Liver (tissue), 9 donors: ENCODE measurements around the gene MIEN1. TPM values are rescaled to one million over a fixed set of nuclear protein-coding genes. Genes with fewer than 3 reads are reported as not detected.

Source experiments
- DNase-seq: peaks from one replicate; pipeline ENCODE4 v3.0.0-alpha.2; 2017; ENCODE audit warnings: low spot score
- H3K27ac ChIP-seq, 2 donors: one replicate each; pipeline ENCODE4 v1.7.0; 2013; ENCODE audit warnings: inconsistent platforms in 2 of 2, low read length in 2 of 2, control low read depth in 1 of 2, low read depth in 1 of 2, mild to moderate bottlenecking in 1 of 2
- H3K27me3 ChIP-seq, 4 donors: one replicate each; pipeline versions ENCODE4 v1.6.1 to v1.7.0; 2013; ENCODE audit warnings: low read length in 3 of 4, inconsistent platforms in 1 of 4, mild to moderate bottlenecking in 1 of 4, moderate library complexity in 1 of 4; ENCODE audit not compliant: control insufficient read depth in 4 of 4, insufficient read depth in 4 of 4
- H3K36me3 ChIP-seq, 4 donors: one replicate each; pipeline versions ENCODE4 v1.6.1 to v1.7.0; 2013; ENCODE audit warnings: low read length in 3 of 4, mild to moderate bottlenecking in 3 of 4, low read depth in 1 of 4, moderate library complexity in 1 of 4; ENCODE audit not compliant: control insufficient read depth in 4 of 4, insufficient read depth in 3 of 4
- H3K4me1 ChIP-seq, 4 donors: one replicate each; pipeline versions ENCODE4 v1.6.1 to v1.7.0; 2013; ENCODE audit warnings: low read length in 3 of 4, mild to moderate bottlenecking in 3 of 4, moderate library complexity in 1 of 4; ENCODE audit not compliant: control insufficient read depth in 4 of 4, insufficient read depth in 4 of 4
- H3K4me3 ChIP-seq, 3 donors: one replicate each; pipeline versions ENCODE4 v1.6.1 to v1.7.0; 2013; ENCODE audit warnings: low read length in 3 of 3, control low read depth in 1 of 3, low read depth in 1 of 3, mild to moderate bottlenecking in 1 of 3
- H3K9ac ChIP-seq, 2 donors: one replicate each; pipeline ENCODE4 v1.7.0; 2013; ENCODE audit warnings: low read length in 2 of 2, mild to moderate bottlenecking in 2 of 2, moderate library complexity in 2 of 2, control low read depth in 1 of 2, low read depth in 1 of 2
- H3K9me3 ChIP-seq, 4 donors: one replicate each; pipeline versions ENCODE4 v1.6.1 to v1.7.0; 2013; ENCODE audit warnings: low read length in 3 of 4; ENCODE audit not compliant: control insufficient read depth in 4 of 4
- EGR1 ChIP-seq, 2 donors: IDR thresholded peaks; 2 replicates each; pipeline ENCODE4 v1.6.1; 2016 to 2018; ENCODE audit warnings: antibody characterized with exemption in 2 of 2, low read depth in 2 of 2
- FOXA1 ChIP-seq: IDR thresholded peaks from 2 replicates; pipeline ENCODE4 v1.6.1; 2016; ENCODE audit warnings: antibody characterized with exemption
- FOXA2 ChIP-seq: IDR thresholded peaks from 2 replicates; pipeline ENCODE4 v1.6.1; 2016; ENCODE audit warnings: antibody characterized with exemption
- GABPA ChIP-seq, 2 donors: IDR thresholded peaks in 1 of 2; conservative IDR thresholded peaks in 1 of 2; 2 replicates each; pipeline ENCODE4 v1.6.1; 2016; ENCODE audit warnings: antibody characterized with exemption in 2 of 2, mild to moderate bottlenecking in 1 of 2, moderate library complexity in 1 of 2
- HNF4A ChIP-seq, 2 donors: conservative IDR thresholded peaks; 2 replicates each; pipeline ENCODE4 v1.6.1; 2016; ENCODE audit warnings: antibody characterized with exemption in 2 of 2, mild to moderate bottlenecking in 2 of 2
- HNF4G ChIP-seq: IDR thresholded peaks from 2 replicates; pipeline ENCODE4 v1.6.1; 2016; ENCODE audit warnings: antibody characterized with exemption
- JUND ChIP-seq, 2 donors: IDR thresholded peaks; 2 replicates each; pipeline ENCODE4 v1.6.1; 2016; ENCODE audit warnings: antibody characterized with exemption in 2 of 2
- NR2F2 ChIP-seq: IDR thresholded peaks from 2 replicates; pipeline ENCODE4 v1.6.1; 2016; ENCODE audit warnings: antibody characterized with exemption
- RAD21 ChIP-seq, 2 donors: IDR thresholded peaks; 2 replicates each; pipeline ENCODE4 v1.6.1; 2016; ENCODE audit warnings: antibody characterized with exemption in 2 of 2, mild to moderate bottlenecking in 2 of 2
- SP1 ChIP-seq: IDR thresholded peaks from 2 replicates; pipeline ENCODE4 v1.6.1; 2018; ENCODE audit warnings: antibody characterized with exemption, mild to moderate bottlenecking
- TAF1 ChIP-seq: conservative IDR thresholded peaks from 2 replicates; pipeline ENCODE4 v1.6.1; 2016; ENCODE audit warnings: antibody characterized with exemption, mild to moderate bottlenecking
- YY1 ChIP-seq: IDR thresholded peaks from 2 replicates; pipeline ENCODE4 v1.6.1; 2016; ENCODE audit warnings: antibody characterized with exemption, mild to moderate bottlenecking
- WGBS: extraction: QIAGEN DNeasy Blood & Tissue Kit; methylation state at CpG from one replicate; pipeline ENCODE4 v1.1.7; 2013; 5-methylcytosine and 5-hydroxymethylcytosine counted together
- polyA plus RNA-seq, 2 donors: library from polyadenylated mRNA; stranded (reverse) in 1 of 2; unstranded in 1 of 2; fragments of 200-250 nt in 1 of 2; fragments of >200 nt in 1 of 2; fragmentation: Nextera tagmentation in 1 of 2; extraction: Ambion mirVana in 1 of 2; gene quantifications; one replicate each; pipeline versions ENCODE4 v1.2.1 to v1.2.3, GENCODE V29; 2013 to 2015
- total RNA-seq, 2 donors: library from RNA; depleted of rRNA; stranded (reverse); fragments of >200 nt; gene quantifications; one replicate each; pipeline ENCODE4 v1.2.3, GENCODE V29; 2014
- TF ChIP-seq, protein P1 (sequence below): IDR thresholded peaks from 2 replicates; pipeline ENCODE4 v1.6.1; 2016; ENCODE audit warnings: antibody characterized with exemption, mild to moderate bottlenecking
- TF ChIP-seq, protein P2 (sequence below): IDR thresholded peaks from 2 replicates; pipeline ENCODE4 v1.6.1; 2016; ENCODE audit warnings: antibody characterized with exemption
- TF ChIP-seq, protein P3 (sequence below): fragments of 150-350 bp; IDR thresholded peaks from 2 replicates; pipeline ENCODE4 v1.5.1; 2017; ENCODE audit warnings: improper control_type of control experiment, low read depth, low read length; ENCODE audit not compliant: missing input control
- TF ChIP-seq, protein P4 (sequence below): IDR thresholded peaks from 2 replicates; pipeline ENCODE4 v1.6.1; 2016; ENCODE audit warnings: antibody characterized with exemption
- TF ChIP-seq, protein P5 (sequence below): IDR thresholded peaks from 2 replicates; pipeline ENCODE4 v1.6.1; 2016; ENCODE audit warnings: antibody characterized with exemption
- donor health status: healthy.
- donor health status: healthy.
- donor health status: healthy.
- donor health status: healthy.
- donor health status: healthy.

The MIEN1 gene
- total and polyA plus RNA-seq, 4 donors, result 11.1 to 99.0 (median 29.0) TPM

DNA sequence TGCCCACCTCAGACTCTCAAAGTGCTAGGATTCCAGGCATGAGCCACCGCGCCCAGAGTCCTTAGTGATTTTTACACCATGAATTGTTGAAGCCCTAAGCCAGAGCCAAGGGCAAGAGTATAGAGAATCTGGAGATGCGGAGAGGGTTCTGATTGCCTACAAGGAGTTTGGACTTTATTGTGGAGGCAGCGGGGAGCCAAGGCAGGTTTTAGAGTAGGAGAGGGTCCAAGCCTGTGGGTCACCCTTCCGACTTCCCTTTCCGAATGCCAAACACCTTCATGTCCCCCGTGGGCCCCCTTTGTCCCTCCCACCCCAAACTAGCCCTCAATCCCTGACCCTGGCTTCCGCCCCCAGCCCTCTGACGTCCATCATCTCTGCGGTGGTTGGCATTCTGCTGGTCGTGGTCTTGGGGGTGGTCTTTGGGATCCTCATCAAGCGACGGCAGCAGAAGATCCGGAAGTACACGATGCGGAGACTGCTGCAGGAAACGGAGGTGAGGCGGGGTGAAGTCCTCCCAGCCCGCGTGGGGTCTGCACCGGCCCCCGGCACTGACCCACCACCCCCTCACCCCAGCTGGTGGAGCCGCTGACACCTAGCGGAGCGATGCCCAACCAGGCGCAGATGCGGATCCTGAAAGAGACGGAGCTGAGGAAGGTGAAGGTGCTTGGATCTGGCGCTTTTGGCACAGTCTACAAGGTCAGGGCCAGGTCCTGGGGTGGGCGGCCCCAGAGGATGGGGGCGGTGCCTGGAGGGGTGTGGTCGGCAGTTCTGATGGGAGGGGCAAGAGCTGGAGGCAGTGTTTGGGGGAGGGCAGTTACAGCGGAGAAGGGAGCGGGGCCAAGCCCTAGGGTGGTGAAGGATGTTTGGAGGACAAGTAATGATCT, 7.1 kb downstream of the MIEN1 start (continued):
- TF ChIP-seq, protein P1, sequence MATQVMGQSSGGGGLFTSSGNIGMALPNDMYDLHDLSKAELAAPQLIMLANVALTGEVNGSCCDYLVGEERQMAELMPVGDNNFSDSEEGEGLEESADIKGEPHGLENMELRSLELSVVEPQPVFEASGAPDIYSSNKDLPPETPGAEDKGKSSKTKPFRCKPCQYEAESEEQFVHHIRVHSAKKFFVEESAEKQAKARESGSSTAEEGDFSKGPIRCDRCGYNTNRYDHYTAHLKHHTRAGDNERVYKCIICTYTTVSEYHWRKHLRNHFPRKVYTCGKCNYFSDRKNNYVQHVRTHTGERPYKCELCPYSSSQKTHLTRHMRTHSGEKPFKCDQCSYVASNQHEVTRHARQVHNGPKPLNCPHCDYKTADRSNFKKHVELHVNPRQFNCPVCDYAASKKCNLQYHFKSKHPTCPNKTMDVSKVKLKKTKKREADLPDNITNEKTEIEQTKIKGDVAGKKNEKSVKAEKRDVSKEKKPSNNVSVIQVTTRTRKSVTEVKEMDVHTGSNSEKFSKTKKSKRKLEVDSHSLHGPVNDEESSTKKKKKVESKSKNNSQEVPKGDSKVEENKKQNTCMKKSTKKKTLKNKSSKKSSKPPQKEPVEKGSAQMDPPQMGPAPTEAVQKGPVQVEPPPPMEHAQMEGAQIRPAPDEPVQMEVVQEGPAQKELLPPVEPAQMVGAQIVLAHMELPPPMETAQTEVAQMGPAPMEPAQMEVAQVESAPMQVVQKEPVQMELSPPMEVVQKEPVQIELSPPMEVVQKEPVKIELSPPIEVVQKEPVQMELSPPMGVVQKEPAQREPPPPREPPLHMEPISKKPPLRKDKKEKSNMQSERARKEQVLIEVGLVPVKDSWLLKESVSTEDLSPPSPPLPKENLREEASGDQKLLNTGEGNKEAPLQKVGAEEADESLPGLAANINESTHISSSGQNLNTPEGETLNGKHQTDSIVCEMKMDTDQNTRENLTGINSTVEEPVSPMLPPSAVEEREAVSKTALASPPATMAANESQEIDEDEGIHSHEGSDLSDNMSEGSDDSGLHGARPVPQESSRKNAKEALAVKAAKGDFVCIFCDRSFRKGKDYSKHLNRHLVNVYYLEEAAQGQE, result no peak
- TF ChIP-seq YY1 (no peak), HNF4G (no peak), RAD21 (IDR thresholded peaks at IDR 0.05) (no peak), EGR1 (IDR thresholded peaks at IDR 0.05; ENCODE audit: low read depth in 2 of 2) (no peak), NR2F2 (no peak), JUND (IDR thresholded peaks at IDR 0.05) (no peak)
- TF ChIP-seq, protein P2, sequence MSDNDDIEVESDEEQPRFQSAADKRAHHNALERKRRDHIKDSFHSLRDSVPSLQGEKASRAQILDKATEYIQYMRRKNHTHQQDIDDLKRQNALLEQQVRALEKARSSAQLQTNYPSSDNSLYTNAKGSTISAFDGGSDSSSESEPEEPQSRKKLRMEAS, result no peak

DNA sequence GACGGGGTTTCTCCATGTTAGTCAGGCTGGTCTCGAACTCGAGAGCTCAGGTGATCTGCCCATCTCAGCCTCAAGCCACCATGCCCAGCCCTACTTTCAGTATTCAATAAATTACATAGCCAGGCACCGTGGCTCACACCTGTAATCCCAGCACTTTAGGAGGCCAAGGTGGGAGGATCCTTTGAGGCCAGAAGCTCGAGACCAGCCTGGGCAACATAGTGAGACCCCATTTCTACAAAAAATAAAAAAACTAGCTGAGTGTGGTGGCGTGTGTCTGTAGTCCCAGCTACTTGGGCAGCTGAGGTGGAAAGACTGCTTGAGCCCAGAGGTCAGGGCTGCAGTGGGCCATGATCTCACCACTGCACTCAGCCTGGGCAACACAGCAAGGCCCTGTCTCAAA, 8.2 kb downstream of the MIEN1 start:
- peaks cover 2 to 39% (median 9%) of the 10 kb centered on the region in 4 donors for H3K36me3 ChIP-seq
- no peaks in the 10 kb centered on the region for H3K9me3 ChIP-seq
- WGBS, result 96% methylated on average over 6 of the region's 6 CpGs
- no peak overlapping the region for H3K4me3 ChIP-seq
- no peak overlapping the region for H3K9ac ChIP-seq
- H3K4me1 ChIP-seq, result peaks cover 0 to 6% (median 3%) of the 10 kb centered on the region in 4 donors
- TF ChIP-seq FOXA1, result no peak
- TF ChIP-seq HNF4G, result no peak
- TF ChIP-seq FOXA2, result no peak
- TF ChIP-seq TAF1, result no peak
- TF ChIP-seq NR2F2, result no peak
- TF ChIP-seq SP1, result no peak
- TF ChIP-seq, protein P3, sequence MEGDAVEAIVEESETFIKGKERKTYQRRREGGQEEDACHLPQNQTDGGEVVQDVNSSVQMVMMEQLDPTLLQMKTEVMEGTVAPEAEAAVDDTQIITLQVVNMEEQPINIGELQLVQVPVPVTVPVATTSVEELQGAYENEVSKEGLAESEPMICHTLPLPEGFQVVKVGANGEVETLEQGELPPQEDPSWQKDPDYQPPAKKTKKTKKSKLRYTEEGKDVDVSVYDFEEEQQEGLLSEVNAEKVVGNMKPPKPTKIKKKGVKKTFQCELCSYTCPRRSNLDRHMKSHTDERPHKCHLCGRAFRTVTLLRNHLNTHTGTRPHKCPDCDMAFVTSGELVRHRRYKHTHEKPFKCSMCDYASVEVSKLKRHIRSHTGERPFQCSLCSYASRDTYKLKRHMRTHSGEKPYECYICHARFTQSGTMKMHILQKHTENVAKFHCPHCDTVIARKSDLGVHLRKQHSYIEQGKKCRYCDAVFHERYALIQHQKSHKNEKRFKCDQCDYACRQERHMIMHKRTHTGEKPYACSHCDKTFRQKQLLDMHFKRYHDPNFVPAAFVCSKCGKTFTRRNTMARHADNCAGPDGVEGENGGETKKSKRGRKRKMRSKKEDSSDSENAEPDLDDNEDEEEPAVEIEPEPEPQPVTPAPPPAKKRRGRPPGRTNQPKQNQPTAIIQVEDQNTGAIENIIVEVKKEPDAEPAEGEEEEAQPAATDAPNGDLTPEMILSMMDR, result no peak
- no peak for TF ChIP-seq JUND (IDR thresholded peaks at IDR 0.05)
- no peak for TF ChIP-seq YY1
- TF ChIP-seq, protein P4, sequence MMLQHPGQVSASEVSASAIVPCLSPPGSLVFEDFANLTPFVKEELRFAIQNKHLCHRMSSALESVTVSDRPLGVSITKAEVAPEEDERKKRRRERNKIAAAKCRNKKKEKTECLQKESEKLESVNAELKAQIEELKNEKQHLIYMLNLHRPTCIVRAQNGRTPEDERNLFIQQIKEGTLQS, result no peak
- TF ChIP-seq, protein P5, sequence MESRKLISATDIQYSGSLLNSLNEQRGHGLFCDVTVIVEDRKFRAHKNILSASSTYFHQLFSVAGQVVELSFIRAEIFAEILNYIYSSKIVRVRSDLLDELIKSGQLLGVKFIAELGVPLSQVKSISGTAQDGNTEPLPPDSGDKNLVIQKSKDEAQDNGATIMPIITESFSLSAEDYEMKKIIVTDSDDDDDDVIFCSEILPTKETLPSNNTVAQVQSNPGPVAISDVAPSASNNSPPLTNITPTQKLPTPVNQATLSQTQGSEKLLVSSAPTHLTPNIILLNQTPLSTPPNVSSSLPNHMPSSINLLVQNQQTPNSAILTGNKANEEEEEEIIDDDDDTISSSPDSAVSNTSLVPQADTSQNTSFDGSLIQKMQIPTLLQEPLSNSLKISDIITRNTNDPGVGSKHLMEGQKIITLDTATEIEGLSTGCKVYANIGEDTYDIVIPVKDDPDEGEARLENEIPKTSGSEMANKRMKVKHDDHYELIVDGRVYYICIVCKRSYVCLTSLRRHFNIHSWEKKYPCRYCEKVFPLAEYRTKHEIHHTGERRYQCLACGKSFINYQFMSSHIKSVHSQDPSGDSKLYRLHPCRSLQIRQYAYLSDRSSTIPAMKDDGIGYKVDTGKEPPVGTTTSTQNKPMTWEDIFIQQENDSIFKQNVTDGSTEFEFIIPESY, result no peak
- TF ChIP-seq HNF4A (conservative IDR thresholded peaks at IDR 0.05), result no peak
- TF ChIP-seq RAD21 (IDR thresholded peaks at IDR 0.05), result no peak
- TF ChIP-seq, protein P2, result no peak
- no peak for TF ChIP-seq EGR1 (IDR thresholded peaks at IDR 0.05; ENCODE audit: low read depth in 2 of 2)
- TF ChIP-seq, protein P1, result no peak
- TF ChIP-seq GABPA (IDR thresholded peaks at IDR 0.05 in 1 of 2, conservative IDR thresholded peaks at IDR 0.05 in 1 of 2), result no peak
- H3K27me3 ChIP-seq, result no peaks in the 10 kb centered on the region
- H3K27ac ChIP-seq, result no peak overlapping the region
- DNase-seq, result no peak
